OCI-LY1 (cell line): ENCODE results near the gene NR1H3.

Experiments
- H2AFZ ChIP-seq: fragments of 200-600 bp; sonication (generic), shearing (Covaris generic); 2 replicates; pipeline ENCODE4 v1.6.0; 2014; ENCODE audit warnings: antibody characterized with exemption, mild to moderate bottlenecking, low read length
- H3F3A ChIP-seq: fragments of 200-600 bp; sonication (generic), shearing (Covaris generic); 2 replicates; pipeline ENCODE4 v1.6.0; 2014; ENCODE audit warnings: mild to moderate bottlenecking, antibody characterized with exemption, low read length, moderate library complexity; ENCODE audit not compliant: insufficient read depth
- H3K27ac ChIP-seq: fragments of 200-600 bp; sonication (generic); 2 replicates; pipeline ENCODE4 v1.5.1; 2014; ENCODE audit warnings: low read length, mixed run types, mild to moderate bottlenecking, low read depth; ENCODE audit not compliant: poor library complexity, severe bottlenecking
- H3K27me3 ChIP-seq: fragments of 200-600 bp; sonication (generic); 2 replicates; pipeline ENCODE4 v1.6.0; 2014; ENCODE audit warnings: antibody characterized with exemption, mild to moderate bottlenecking, low read length, moderate library complexity; ENCODE audit not compliant: insufficient read depth
- H3K36me3 ChIP-seq: fragments of 200-600 bp; sonication (generic); 2 replicates; pipeline ENCODE4 v1.6.1; 2014; ENCODE audit warnings: mild to moderate bottlenecking, antibody characterized with exemption, low read length, moderate library complexity, mixed read lengths; ENCODE audit not compliant: insufficient read depth
- H3K4me1 ChIP-seq: fragments of 200-600 bp; sonication (generic); 2 replicates; pipeline ENCODE4 v1.5.1; 2014; ENCODE audit warnings: mild to moderate bottlenecking, low read length, moderate library complexity; ENCODE audit not compliant: insufficient read depth, severe bottlenecking
- H3K4me2 ChIP-seq: fragments of 200-600 bp; sonication (generic), shearing (Covaris generic); 2 replicates; pipeline ENCODE4 v1.6.1; 2014; ENCODE audit warnings: low read length
- H3K4me3 ChIP-seq: fragments of 200-600 bp; sonication (generic); 2 replicates; pipeline ENCODE4 v1.5.1; 2014; ENCODE audit warnings: low read length, low read depth, mild to moderate bottlenecking, mixed read lengths; ENCODE audit not compliant: poor library complexity, severe bottlenecking
- H3K79me2 ChIP-seq: fragments of 200-600 bp; shearing (Covaris generic); 2 replicates; pipeline ENCODE4 v1.6.1; 2016; ENCODE audit warnings: mixed run types, low read length, mixed read lengths; ENCODE audit not compliant: insufficient read depth
- H3K9ac ChIP-seq: fragments of 200-600 bp; sonication (generic), shearing (Covaris generic); 2 replicates; pipeline ENCODE4 v1.6.1; 2014; ENCODE audit warnings: mild to moderate bottlenecking, low read length, mixed read lengths
- H3K9me2 ChIP-seq: fragments of 200-600 bp; sonication (generic), shearing (Covaris generic); 2 replicates; pipeline ENCODE4 v1.6.1; 2014; ENCODE audit warnings: low read depth, mild to moderate bottlenecking, low read length, mixed read lengths
- H3K9me3 ChIP-seq: fragments of 200-600 bp; shearing (Covaris generic); 2 replicates; pipeline ENCODE4 v1.6.1; 2014; ENCODE audit warnings: low read length, mixed read lengths
- H4K20me1 ChIP-seq: fragments of 200-600 bp; sonication (generic), shearing (Covaris generic); 2 replicates; pipeline ENCODE4 v1.6.0; 2016; ENCODE audit warnings: mild to moderate bottlenecking, low read length; ENCODE audit not compliant: insufficient read depth
- CTCF ChIP-seq: fragments of 200-600 bp; sonication (generic), shearing (Covaris generic); IDR thresholded peaks from 2 replicates; pipeline ENCODE4 v1.5.1; 2017; ENCODE audit warnings: mild to moderate bottlenecking, antibody characterized with exemption, low read length, moderate library complexity, mixed read lengths
- EZH2 ChIP-seq: fragments of 200-600 bp; sonication (generic), shearing (Covaris generic); IDR thresholded peaks from 2 replicates; pipeline ENCODE4 v1.8.0; 2017; ENCODE audit warnings: borderline replicate concordance, mixed run types, mild to moderate bottlenecking, antibody characterized with exemption, low read length, moderate library complexity, mixed read lengths

NR1H3 gene

GRCh38 chr11:47245611-47246357 lies 12.0 kb upstream of the NR1H3 start:
- Histone ChIP-seq H3K9ac (no peak overlapping the region), H3K79me2 (0 out of 2 replicates have a peak, but pooled peaks cover 4% of the 10 kb centered on the region), H3K27me3 (no peaks in the 10 kb centered on the region), H3K36me3 (peaks cover 52% of the 10 kb centered on the region; the same call in 1 of the 2 replicates), H3K4me3 (no peak overlapping the region), H3K9me3 (no peaks in the 10 kb centered on the region), H3K4me2 (no peak overlapping the region), H3F3A (no peaks in the 10 kb centered on the region), H3K27ac (no peak overlapping the region), H4K20me1 (no peaks in the 10 kb centered on the region), H2AFZ (no peak overlapping the region), H3K4me1 (peaks cover 21% of the 10 kb centered on the region), H3K9me2 (no peaks in the 10 kb centered on the region)
- TF ChIP-seq EZH2 (no peak), CTCF (no peak)

GRCh38 chr11:47247502-47247901 lies 10.3 kb upstream of the NR1H3 start:
- peak overlapping the region; percentile 100 for H3K4me2 ChIP-seq
- H2AFZ ChIP-seq: no peak overlapping the region
- no peak overlapping the region for H3K27ac ChIP-seq
- no peaks in the 10 kb centered on the region for H3K9me3 ChIP-seq
- peak overlapping the region; percentile 97 for H3K4me3 ChIP-seq
- TF ChIP-seq CTCF (no peak), EZH2 (no peak)
- H4K20me1 ChIP-seq: no peaks in the 10 kb centered on the region
- no peaks in the 10 kb centered on the region for H3F3A ChIP-seq
- H3K9ac ChIP-seq: no peak overlapping the region; the same call in 1 of the 2 replicates
- H3K9me2 ChIP-seq: no peaks in the 10 kb centered on the region
- H3K79me2 ChIP-seq: 0 out of 2 replicates have a peak, but pooled peaks cover 4% of the 10 kb centered on the region
- peaks cover 21% of the 10 kb centered on the region for H3K4me1 ChIP-seq
- peaks cover 36% of the 10 kb centered on the region; the same call in 1 of the 2 replicates for H3K36me3 ChIP-seq
- no peaks in the 10 kb centered on the region for H3K27me3 ChIP-seq

- Histone ChIP-seq H3K27ac (peak overlapping the region; percentile 60), H3K36me3 (peaks cover 28% of the 10 kb centered on the region; the same call in 1 of the 2 replicates), H2AFZ (peak overlapping the region; percentile 93; the same call in 1 of the 2 replicates), H3K27me3 (no peaks in the 10 kb centered on the region), H3K79me2 (0 out of 2 replicates have a peak, but pooled peaks cover 4% of the 10 kb centered on the region), H3K9ac (peak overlapping the region; percentile 98), H3K9me2 (no peaks in the 10 kb centered on the region), H3K4me1 (peaks cover 21% of the 10 kb centered on the region), H4K20me1 (no peaks in the 10 kb centered on the region), H3K4me3 (peak overlapping the region; percentile 97), H3K4me2 (peak overlapping the region; percentile 100), H3K9me3 (no peaks in the 10 kb centered on the region), H3F3A (no peaks in the 10 kb centered on the region)
- TF ChIP-seq EZH2 (no peak), CTCF (no peak)
Observed at GRCh38 chr11:47248304-47248663, 9.5 kb upstream of the NR1H3 start.
